ENCODE measurements around the gene GSTO2. TPM values are rescaled to one million over a fixed set of nuclear protein-coding genes. Genes with fewer than 3 reads are reported as not detected.

The GSTO2 gene
- total RNA-seq, 1 donor from 2014 or later, result 2.8 TPM

- Mint-ChIP-seq H3K27ac (no peak overlapping the region), H3K9me3 (peaks cover 1% of the 10 kb centered on the region), H3K27me3 (peaks cover 4% of the 10 kb centered on the region), H3K4me1 (ENCODE audit: unreplicated experiment) (peaks cover 33% of the 10 kb centered on the region), H3K36me3 (no peaks in the 10 kb centered on the region), H3K4me3 (no peak overlapping the region)
- no peak for DNase-seq (ENCODE audit: extremely low spot score, unreplicated experiment)
- TF ChIP-seq CTCF (conservative IDR thresholded peaks at IDR 0.05), result no peak
Observed at GRCh38 chr10:104251443-104251842, 17.5 kb upstream of the GSTO2 start.

GRCh38 chr10:104252368-104252767 lies 16.6 kb upstream of the GSTO2 start:
- Mint-ChIP-seq H3K4me1 (ENCODE audit: unreplicated experiment) (peaks cover 35% of the 10 kb centered on the region), H3K36me3 (peaks cover 3% of the 10 kb centered on the region), H3K27me3 (peaks cover 4% of the 10 kb centered on the region), H3K4me3 (no peak overlapping the region), H3K27ac (no peak overlapping the region), H3K9me3 (no peaks in the 10 kb centered on the region)
- DNase-seq (ENCODE audit: extremely low spot score, unreplicated experiment), result no peak
- TF ChIP-seq CTCF (conservative IDR thresholded peaks at IDR 0.05), result no peak

- peaks cover 6% of the 10 kb centered on the region for H3K36me3 Mint-ChIP-seq
- no peak for TF ChIP-seq CTCF (conservative IDR thresholded peaks at IDR 0.05)
- peak overlapping the region; percentile 98 for H3K4me3 Mint-ChIP-seq
- no peak overlapping the region for H3K27ac Mint-ChIP-seq
- H3K4me1 Mint-ChIP-seq (ENCODE audit: unreplicated experiment), result peaks cover 35% of the 10 kb centered on the region
- peaks cover 4% of the 10 kb centered on the region for H3K27me3 Mint-ChIP-seq
- DNase-seq (ENCODE audit: extremely low spot score, unreplicated experiment), result no peak
- H3K9me3 Mint-ChIP-seq, result no peaks in the 10 kb centered on the region
Observed at GRCh38 chr10:104253106-104253505, 15.9 kb upstream of the GSTO2 start.

GRCh38 chr10:104253606-104254410 lies 15.2 kb upstream of the GSTO2 start:
- Mint-ChIP-seq H3K4me1 (ENCODE audit: unreplicated experiment) (peaks cover 35% of the 10 kb centered on the region), H3K27ac (peak overlapping the region; percentile 83), H3K4me3 (peak overlapping the region; percentile 98), H3K9me3 (no peaks in the 10 kb centered on the region), H3K27me3 (peaks cover 4% of the 10 kb centered on the region), H3K36me3 (peaks cover 10% of the 10 kb centered on the region)
- DNase-seq (ENCODE audit: extremely low spot score, unreplicated experiment), result no peak
- TF ChIP-seq CTCF (conservative IDR thresholded peaks at IDR 0.05), result no peak

- peaks cover 16% of the 10 kb centered on the region for H3K36me3 Mint-ChIP-seq
- peaks cover 4% of the 10 kb centered on the region for H3K27me3 Mint-ChIP-seq
- peak within 1 kb of the TSS; percentile 83 for H3K27ac Mint-ChIP-seq
- peaks cover 42% of the 10 kb centered on the region for H3K4me1 Mint-ChIP-seq (ENCODE audit: unreplicated experiment)
- H3K4me3 Mint-ChIP-seq, result peak within 1 kb of the TSS; percentile 98
- no peak for DNase-seq (ENCODE audit: extremely low spot score, unreplicated experiment)
- TF ChIP-seq CTCF (conservative IDR thresholded peaks at IDR 0.05), result peak; percentile 16
- H3K9me3 Mint-ChIP-seq, result no peaks in the 10 kb centered on the region
Observed at GRCh38 chr10:104254493-104255310, 14.3 kb upstream of the GSTO2 start, which contains the start of gene GSTO1. GSTO1 (plus strand) TSS chr10:104254892; CDS start chr10:104254929, 37 bp downstream.

Data from type B pancreatic cell (in vitro differentiated cells).